Activated CD4-positive, alpha-beta memory T cell treated with anti-CD3 and anti-CD28 coated beads, Interleukin-2, amount 10 ng/mL, durations not matched to agents 7 days and 5 days (primary cell): Measurements from ENCODE around the gene SNTN. TPM values are rescaled to one million over a fixed set of nuclear protein-coding genes. Genes with fewer than 3 reads are reported as not detected.

Experiments
- CTCF ChIA-PET: fragments of 350-600 bp; sonication (Branson Sonifier 250); formaldehyde crosslinking; loops from one replicate; lab custom pipeline; 2021; ENCODE audit warnings: antibody characterized with exemption, inconsistent platforms; lab: Charles Lee
- POLR2A ChIA-PET: fragments of 350-600 bp; sonication (Branson Sonifier 250); formaldehyde crosslinking; loops from one replicate; lab custom pipeline; 2021; ENCODE audit warnings: antibody characterized with exemption; lab: Charles Lee
- DNase-seq: peaks from one replicate; pipeline ENCODE4 v3.0.0-alpha.2; 2020
- H3K27ac Mint-ChIP-seq: one replicate; pipeline ENCODE4 v1.8.0; 2021; ENCODE audit warnings: mild to moderate bottlenecking, mixed read lengths
- H3K27me3 Mint-ChIP-seq: one replicate; pipeline ENCODE4 v1.8.0; 2021; ENCODE audit warnings: mixed read lengths
- H3K36me3 Mint-ChIP-seq: one replicate; pipeline ENCODE4 v1.8.0; 2021; ENCODE audit warnings: low read depth, mixed read lengths
- H3K4me1 Mint-ChIP-seq: one replicate; pipeline ENCODE4 v1.8.0; 2021; ENCODE audit warnings: mixed read lengths
- H3K4me3 Mint-ChIP-seq: one replicate; pipeline ENCODE4 v1.8.0; 2021; ENCODE audit warnings: mild to moderate bottlenecking, mixed read lengths
- H3K9me3 Mint-ChIP-seq: one replicate; pipeline ENCODE4 v1.8.0; 2021; ENCODE audit warnings: mixed read lengths
- total RNA-seq, 2 experiments: library from RNA; stranded (reverse); gene quantifications; one replicate each; pipeline ENCODE4 v1.2.3, GENCODE V29; 2021

Gene SNTN
- total RNA-seq, 2 experiments from 2014 or later, result not detected

- no peaks in the 10 kb centered on the region for H3K4me1 Mint-ChIP-seq
- no peak for DNase-seq
- CTCF ChIA-PET, result no interaction called here
- POLR2A ChIA-PET, result no interaction called here
- H3K27ac Mint-ChIP-seq, result no peak overlapping the region
- no peaks in the 10 kb centered on the region for H3K27me3 Mint-ChIP-seq
- no peak overlapping the region for H3K4me3 Mint-ChIP-seq
- no peaks in the 10 kb centered on the region for H3K9me3 Mint-ChIP-seq
- H3K36me3 Mint-ChIP-seq, result no peaks in the 10 kb centered on the region
Measured at GRCh38 chr3:63687278-63688225, 35.1 kb downstream of the SNTN start.

GRCh38 chr3:63689285-63689684 lies 36.8 kb downstream of the SNTN start:
- no peak overlapping the region for H3K27ac Mint-ChIP-seq
- no peak for DNase-seq
- ChIA-PET CTCF (no interaction called here), POLR2A (no interaction called here)
- H3K36me3 Mint-ChIP-seq, result no peaks in the 10 kb centered on the region
- H3K4me1 Mint-ChIP-seq, result no peaks in the 10 kb centered on the region
- H3K9me3 Mint-ChIP-seq, result peaks cover 3% of the 10 kb centered on the region
- no peak overlapping the region for H3K4me3 Mint-ChIP-seq
- H3K27me3 Mint-ChIP-seq, result no peaks in the 10 kb centered on the region

- ChIA-PET CTCF (no interaction called here), POLR2A (no interaction called here)
- no peaks in the 10 kb centered on the region for H3K27me3 Mint-ChIP-seq
- no peaks in the 10 kb centered on the region for H3K36me3 Mint-ChIP-seq
- H3K4me3 Mint-ChIP-seq, result no peak overlapping the region
- DNase-seq, result no peak
- H3K27ac Mint-ChIP-seq, result no peak overlapping the region
- peaks cover 6% of the 10 kb centered on the region for H3K9me3 Mint-ChIP-seq
- no peaks in the 10 kb centered on the region for H3K4me1 Mint-ChIP-seq
Measured at GRCh38 chr3:63693351-63693750, 40.9 kb downstream of the SNTN start.

- no peaks in the 10 kb centered on the region for H3K27me3 Mint-ChIP-seq
- no peaks in the 10 kb centered on the region for H3K9me3 Mint-ChIP-seq
- H3K27ac Mint-ChIP-seq, result no peak overlapping the region
- ChIA-PET POLR2A (no interaction called here), CTCF (no interaction called here)
- H3K4me1 Mint-ChIP-seq, result no peaks in the 10 kb centered on the region
- no peak overlapping the region for H3K4me3 Mint-ChIP-seq
- no peaks in the 10 kb centered on the region for H3K36me3 Mint-ChIP-seq
- DNase-seq, result no peak
Measured at GRCh38 chr3:63705092-63705645, 52.7 kb downstream of the SNTN start.

- no peaks in the 10 kb centered on the region for H3K27me3 Mint-ChIP-seq
- H3K9me3 Mint-ChIP-seq, result no peaks in the 10 kb centered on the region
- no peak for DNase-seq
- no peaks in the 10 kb centered on the region for H3K4me1 Mint-ChIP-seq
- H3K27ac Mint-ChIP-seq, result no peak overlapping the region
- POLR2A ChIA-PET, result no interaction called here
- H3K36me3 Mint-ChIP-seq, result no peaks in the 10 kb centered on the region
- H3K4me3 Mint-ChIP-seq, result no peak overlapping the region
- CTCF ChIA-PET, result no interaction called here
Measured at GRCh38 chr3:63706321-63707085, 54.0 kb downstream of the SNTN start.

GRCh38 chr3:63707731-63708130 lies 55.3 kb downstream of the SNTN start:
- POLR2A ChIA-PET, result no interaction called here
- CTCF ChIA-PET, result no interaction called here
- H3K4me1 Mint-ChIP-seq, result no peaks in the 10 kb centered on the region
- H3K4me3 Mint-ChIP-seq, result no peak overlapping the region
- H3K36me3 Mint-ChIP-seq, result no peaks in the 10 kb centered on the region
- no peak overlapping the region for H3K27ac Mint-ChIP-seq
- H3K9me3 Mint-ChIP-seq, result no peaks in the 10 kb centered on the region
- DNase-seq, result no peak
- H3K27me3 Mint-ChIP-seq, result no peaks in the 10 kb centered on the region

GRCh38 chr3:63709576-63709975 lies 57.1 kb downstream of the SNTN start:
- no peaks in the 10 kb centered on the region for H3K36me3 Mint-ChIP-seq
- no peak overlapping the region for H3K4me3 Mint-ChIP-seq
- no peaks in the 10 kb centered on the region for H3K9me3 Mint-ChIP-seq
- no peaks in the 10 kb centered on the region for H3K4me1 Mint-ChIP-seq
- POLR2A ChIA-PET, result no interaction called here
- no peak overlapping the region for H3K27ac Mint-ChIP-seq
- H3K27me3 Mint-ChIP-seq, result no peaks in the 10 kb centered on the region
- no peak for DNase-seq
- CTCF ChIA-PET, result no interaction called here

Other genes starting within 250 kb of the SNTN start
- gene C3orf49, start 166.6 kb downstream of the SNTN start, total RNA-seq, result not detected
- 10 to 100 TPM; 78.4 to 79.2 TPM for gene THOC7, start 211.1 kb downstream of the SNTN start, total RNA-seq
- gene ATXN7, start 211.2 kb downstream of the SNTN start, total RNA-seq, result 10 to 100 TPM; 59.5 to 61.2 TPM